ENCODE data around the gene FPGS. TPM values are rescaled to one million over a fixed set of nuclear protein-coding genes. Genes with fewer than 3 reads are reported as not detected.
A peak's percentile ranks its signal among the peaks of the same experiment; 100 is the strongest.

FPGS gene
- total and polyA plus RNA-seq, 8 donors = 27.0 to 85.3 (median 38.9) TPM

GRCh38 chr9:127858041-127858512 is 55.4 kb downstream of the FPGS start:
- WGBS, 2 donors = 9 to 17% methylated on average over 12 of the region's 12 CpGs
- intact Hi-C loops (cut with DNase I) = no loop called here
- peak; percentile 17 to 68 (median 52) for ATAC-seq
- Histone ChIP-seq H3K4me3 (no peak overlapping the region), H3K36me3 (no peaks in the 10 kb centered on the region), H3K4me1 (peaks cover 0 to 10% (median 0%) of the 10 kb centered on the region in 3 donors), H3K27me3 (no peaks in the 10 kb centered on the region), H3K27ac (peak overlapping the region; percentile 29 to 52 (median 40)), H3K9me3 (no peaks in the 10 kb centered on the region)
- FAIRE-seq = no peak
- peak in 4 of 6 donors; percentile 17 to 70 (median 48) for DNase-seq
- TF ChIP-seq, protein P1, sequence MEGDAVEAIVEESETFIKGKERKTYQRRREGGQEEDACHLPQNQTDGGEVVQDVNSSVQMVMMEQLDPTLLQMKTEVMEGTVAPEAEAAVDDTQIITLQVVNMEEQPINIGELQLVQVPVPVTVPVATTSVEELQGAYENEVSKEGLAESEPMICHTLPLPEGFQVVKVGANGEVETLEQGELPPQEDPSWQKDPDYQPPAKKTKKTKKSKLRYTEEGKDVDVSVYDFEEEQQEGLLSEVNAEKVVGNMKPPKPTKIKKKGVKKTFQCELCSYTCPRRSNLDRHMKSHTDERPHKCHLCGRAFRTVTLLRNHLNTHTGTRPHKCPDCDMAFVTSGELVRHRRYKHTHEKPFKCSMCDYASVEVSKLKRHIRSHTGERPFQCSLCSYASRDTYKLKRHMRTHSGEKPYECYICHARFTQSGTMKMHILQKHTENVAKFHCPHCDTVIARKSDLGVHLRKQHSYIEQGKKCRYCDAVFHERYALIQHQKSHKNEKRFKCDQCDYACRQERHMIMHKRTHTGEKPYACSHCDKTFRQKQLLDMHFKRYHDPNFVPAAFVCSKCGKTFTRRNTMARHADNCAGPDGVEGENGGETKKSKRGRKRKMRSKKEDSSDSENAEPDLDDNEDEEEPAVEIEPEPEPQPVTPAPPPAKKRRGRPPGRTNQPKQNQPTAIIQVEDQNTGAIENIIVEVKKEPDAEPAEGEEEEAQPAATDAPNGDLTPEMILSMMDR (IDR thresholded peaks at IDR 0.05) = no peak

DNA sequence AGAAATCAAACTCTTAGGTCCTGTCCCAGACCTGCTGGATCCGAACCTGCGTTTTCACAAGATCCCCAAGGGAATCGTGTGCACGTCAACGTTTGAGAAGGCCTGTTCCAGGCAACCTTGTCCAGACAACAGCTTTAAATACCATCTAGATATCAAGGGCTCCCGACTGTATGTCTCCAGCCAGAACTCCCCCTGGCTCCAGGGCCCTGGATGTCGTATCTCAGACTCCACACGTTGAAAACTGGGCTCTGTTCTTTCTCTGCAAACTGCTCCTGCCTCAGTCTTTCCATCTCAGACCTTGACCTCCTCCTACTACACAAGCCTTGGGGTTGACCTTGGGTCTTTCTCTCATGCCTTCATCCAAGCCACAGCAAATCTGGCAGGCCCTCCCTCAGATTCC is 57.6 kb downstream of the FPGS start:
- Histone ChIP-seq H3K36me3 (no peaks in the 10 kb centered on the region), H3K4me3 (no peak overlapping the region), H3K27ac (no peak overlapping the region), H3K4me1 (peaks cover 0 to 10% (median 0%) of the 10 kb centered on the region in 3 donors), H3K27me3 (no peaks in the 10 kb centered on the region), H3K9me3 (no peaks in the 10 kb centered on the region)
- peak in 1 of 4 donors; percentile 9 for ATAC-seq
- WGBS, 2 donors = 70 to 79% methylated on average over 8 of the region's 8 CpGs
- no peak for FAIRE-seq
- no peak for DNase-seq
- intact Hi-C loops (cut with DNase I) = loop anchor here in 1 of 3 donors (10.0 kb wide), 1 partner anchor 265 kb away; no protein-coding TSS in a partner anchor
- TF ChIP-seq, protein P1 (IDR thresholded peaks at IDR 0.05) = no peak

- 91 to 94% methylated on average over 11 of the region's 11 CpGs for WGBS, 2 donors
- Histone ChIP-seq H3K36me3 (no peaks in the 10 kb centered on the region), H3K27ac (no peak overlapping the region), H3K27me3 (no peaks in the 10 kb centered on the region), H3K4me3 (no peak overlapping the region), H3K4me1 (peaks cover 0 to 10% (median 0%) of the 10 kb centered on the region in 3 donors), H3K9me3 (no peaks in the 10 kb centered on the region)
- TF ChIP-seq, protein P1 (IDR thresholded peaks at IDR 0.05) = no peak
- DNase-seq (no peak), FAIRE-seq (no peak), ATAC-seq (no peak)
- intact Hi-C loops (cut with DNase I) = loop anchor here in 1 of 3 donors (10.0 kb wide), 1 partner anchor 266 kb away; no protein-coding TSS in a partner anchor
These were observed 58.1 kb downstream of the FPGS start for GRCh38 chr9:127860779-127861178.

DNA sequence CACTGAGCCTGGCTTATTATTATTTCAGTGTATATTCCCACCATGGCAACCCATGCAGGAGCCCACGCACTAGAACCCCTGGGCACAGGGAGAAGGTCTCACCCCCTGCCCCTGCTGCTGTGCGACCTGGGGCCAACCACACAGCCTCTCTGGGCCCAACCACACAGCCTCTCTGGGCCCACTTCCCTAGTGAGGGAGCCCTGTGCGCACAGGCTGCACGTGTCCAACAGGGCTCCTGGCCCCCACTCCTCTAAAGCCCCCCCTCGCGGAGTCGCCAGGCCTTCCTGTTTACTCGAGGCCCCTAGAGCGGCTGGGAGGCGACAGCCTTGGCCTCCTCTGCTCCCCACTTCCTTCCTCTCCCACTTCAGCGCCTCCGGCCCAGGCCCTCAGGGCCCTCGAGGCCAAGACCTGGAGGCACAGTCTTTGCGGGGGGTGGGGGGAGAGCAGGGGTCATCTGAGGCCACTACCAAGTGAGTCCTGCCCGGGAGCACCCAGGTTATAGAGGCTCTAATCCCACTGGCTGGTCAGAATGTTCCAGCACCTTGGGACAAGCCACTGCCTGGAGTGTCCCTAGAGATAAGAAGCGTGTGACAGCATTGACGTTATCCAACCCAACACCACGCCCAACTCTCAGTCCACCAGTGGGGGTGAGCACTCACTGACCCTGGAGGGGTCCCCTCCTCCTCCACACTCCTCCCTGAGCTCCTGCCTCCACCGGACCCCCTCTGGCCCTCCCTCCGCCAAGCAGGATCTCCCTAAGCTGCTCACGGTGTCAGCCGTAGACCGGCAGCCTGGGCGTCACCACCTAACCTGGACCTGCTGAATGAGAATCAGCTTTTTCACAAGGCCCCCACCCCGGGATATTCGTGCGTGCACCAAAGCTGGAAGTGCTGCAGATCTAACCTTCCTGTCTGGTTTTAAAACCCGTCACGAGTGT is 59.7 kb downstream of the FPGS start:
- no peak for FAIRE-seq
- 64 to 72% methylated on average over 28 to 29 of the region's 29 CpGs for WGBS, 2 donors
- intact Hi-C loops (cut with DNase I) = loop anchor here in 1 of 3 donors (10.0 kb wide), 1 partner anchor 268 kb away; no protein-coding TSS in a partner anchor

More for the DNA sequence above, 59.7 kb downstream of the FPGS start:
- ATAC-seq (peak in 3 of 4 donors; percentile 40 to 75 (median 72)), DNase-seq (peak in 2 of 6 donors; percentile 69 to 72)
- Histone ChIP-seq H3K27ac (peak overlapping the region in 2 of 4 donors; percentile 33 to 64), H3K4me3 (no peak overlapping the region), H3K9me3 (no peaks in the 10 kb centered on the region), H3K27me3 (no peaks in the 10 kb centered on the region), H3K36me3 (peaks cover 0 to under 1% (median 0%) of the 10 kb centered on the region in 3 donors), H3K4me1 (peaks cover 0 to 10% (median 0%) of the 10 kb centered on the region in 3 donors)
- TF ChIP-seq, protein P1 (IDR thresholded peaks at IDR 0.05) = no peak
